GM20431 (cell line): ENCODE measurements around the gene PCNA.

Experiments
- in situ Hi-C: fragments of 300-500 bp; cut with MseI, MboI; formaldehyde crosslinking; loops from one replicate; pipeline ENCODE4 v1.15.0; 2020; ENCODE audit warnings: low sequenced_read_pairs; ENCODE audit not compliant: unreplicated experiment

Gene PCNA

GRCh38 chr20:5109276-5109675, 10.5 kb downstream of the PCNA start:
- in situ Hi-C loops: no loop called here

GRCh38 chr20:5104479-5104878, 15.3 kb downstream of the PCNA start:
- in situ Hi-C loops: no loop called here

GRCh38 chr20:5100684-5101347, 18.9 kb downstream of the PCNA start:
- in situ Hi-C loops: no loop called here

GRCh38 chr20:5099909-5100308, 19.8 kb downstream of the PCNA start:
- in situ Hi-C loops: loop anchor here (25.0 kb wide), 1 partner anchor 363 kb away; no protein-coding TSS in a partner anchor

- in situ Hi-C loops: loop anchor here (25.0 kb wide), 1 partner anchor 362 kb away; no protein-coding TSS in a partner anchor
Observed at GRCh38 chr20:5099009-5099408, 20.7 kb downstream of the PCNA start.

- in situ Hi-C loops: loop anchor here (25.0 kb wide), 1 partner anchor 359 kb away; no protein-coding TSS in a partner anchor
Observed at GRCh38 chr20:5096463-5096862, 23.3 kb downstream of the PCNA start.

- in situ Hi-C loops: loop anchor here (25.0 kb wide), 1 partner anchor 359 kb away; no protein-coding TSS in a partner anchor
Observed at GRCh38 chr20:5095931-5096330, 23.8 kb downstream of the PCNA start.

- in situ Hi-C loops: loop anchor here (25.0 kb wide), 1 partner anchor 358 kb away; no protein-coding TSS in a partner anchor
Observed at GRCh38 chr20:5095454-5095853, 24.3 kb downstream of the PCNA start.

- in situ Hi-C loops: loop anchor here (25.0 kb wide), 1 partner anchor 356 kb away; no protein-coding TSS in a partner anchor
Observed at GRCh38 chr20:5092765-5093339, 26.9 kb downstream of the PCNA start.

- in situ Hi-C loops: loop anchor here (25.0 kb wide), 1 partner anchor 355 kb away; no protein-coding TSS in a partner anchor
Observed at GRCh38 chr20:5091902-5092301, 27.9 kb downstream of the PCNA start.

- in situ Hi-C loops: loop anchor here (25.0 kb wide), 1 partner anchor 353 kb away; no protein-coding TSS in a partner anchor
Observed at GRCh38 chr20:5090191-5090590, 29.6 kb downstream of the PCNA start.

GRCh38 chr20:5088688-5089087, 31.1 kb downstream of the PCNA start:
- in situ Hi-C loops: loop anchor here (25.0 kb wide), 1 partner anchor 351 kb away; no protein-coding TSS in a partner anchor

GRCh38 chr20:5085380-5085779, 34.4 kb downstream of the PCNA start:
- in situ Hi-C loops: loop anchor here (25.0 kb wide), 1 partner anchor 348 kb away; no protein-coding TSS in a partner anchor

GRCh38 chr20:5080384-5080877, 39.3 kb downstream of the PCNA start:
- in situ Hi-C loops: loop anchor here (25.0 kb wide), 1 partner anchor 343 kb away; no protein-coding TSS in a partner anchor

- in situ Hi-C loops: loop anchor here (25.0 kb wide), 1 partner anchor 341 kb away; no protein-coding TSS in a partner anchor
Observed at GRCh38 chr20:5078399-5078958, 41.3 kb downstream of the PCNA start.

GRCh38 chr20:5077761-5078387, 41.9 kb downstream of the PCNA start:
- in situ Hi-C loops: loop anchor here (25.0 kb wide), 1 partner anchor 341 kb away; no protein-coding TSS in a partner anchor

- in situ Hi-C loops: loop anchor here (25.0 kb wide), 1 partner anchor 340 kb away; no protein-coding TSS in a partner anchor
Observed at GRCh38 chr20:5076913-5077312, 42.8 kb downstream of the PCNA start.

- in situ Hi-C loops: no loop called here
Observed at GRCh38 chr20:5074232-5074674, 45.5 kb downstream of the PCNA start.

GRCh38 chr20:5073660-5074231, 46.0 kb downstream of the PCNA start:
- in situ Hi-C loops: no loop called here
